Dermis microvascular lymphatic vessel endothelial cell (primary cell): ENCODE data around the gene MMRN2. TPM values are rescaled to one million over a fixed set of nuclear protein-coding genes. Genes with fewer than 3 reads are reported as not detected.
A peak's percentile ranks its signal among the peaks of the same experiment; 100 is the strongest.
"Not testable (repeated sequence)": the region's sequence is repeated elsewhere in the genome, so short reads cannot be mapped to it uniquely, and the experiment has no call there.

Experiments used
- DNase-seq, 2 donors: peaks; one replicate each; pipeline versions ENCODE4 v3.0.0 to v3.0.0-alpha.2; 2010; ENCODE audit warnings: low read depth in 2 of 2
- total RNA-seq: library from RNA; depleted of rRNA; stranded (reverse); fragments of >200 nt; gene quantifications from 2 replicates; pipeline ENCODE4 v1.2.1, GENCODE V29; 2014

The MMRN2 gene, protein sequence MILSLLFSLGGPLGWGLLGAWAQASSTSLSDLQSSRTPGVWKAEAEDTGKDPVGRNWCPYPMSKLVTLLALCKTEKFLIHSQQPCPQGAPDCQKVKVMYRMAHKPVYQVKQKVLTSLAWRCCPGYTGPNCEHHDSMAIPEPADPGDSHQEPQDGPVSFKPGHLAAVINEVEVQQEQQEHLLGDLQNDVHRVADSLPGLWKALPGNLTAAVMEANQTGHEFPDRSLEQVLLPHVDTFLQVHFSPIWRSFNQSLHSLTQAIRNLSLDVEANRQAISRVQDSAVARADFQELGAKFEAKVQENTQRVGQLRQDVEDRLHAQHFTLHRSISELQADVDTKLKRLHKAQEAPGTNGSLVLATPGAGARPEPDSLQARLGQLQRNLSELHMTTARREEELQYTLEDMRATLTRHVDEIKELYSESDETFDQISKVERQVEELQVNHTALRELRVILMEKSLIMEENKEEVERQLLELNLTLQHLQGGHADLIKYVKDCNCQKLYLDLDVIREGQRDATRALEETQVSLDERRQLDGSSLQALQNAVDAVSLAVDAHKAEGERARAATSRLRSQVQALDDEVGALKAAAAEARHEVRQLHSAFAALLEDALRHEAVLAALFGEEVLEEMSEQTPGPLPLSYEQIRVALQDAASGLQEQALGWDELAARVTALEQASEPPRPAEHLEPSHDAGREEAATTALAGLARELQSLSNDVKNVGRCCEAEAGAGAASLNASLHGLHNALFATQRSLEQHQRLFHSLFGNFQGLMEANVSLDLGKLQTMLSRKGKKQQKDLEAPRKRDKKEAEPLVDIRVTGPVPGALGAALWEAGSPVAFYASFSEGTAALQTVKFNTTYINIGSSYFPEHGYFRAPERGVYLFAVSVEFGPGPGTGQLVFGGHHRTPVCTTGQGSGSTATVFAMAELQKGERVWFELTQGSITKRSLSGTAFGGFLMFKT
- total RNA-seq: 82.2 and 108 TPM in 2 replicates

DNA sequence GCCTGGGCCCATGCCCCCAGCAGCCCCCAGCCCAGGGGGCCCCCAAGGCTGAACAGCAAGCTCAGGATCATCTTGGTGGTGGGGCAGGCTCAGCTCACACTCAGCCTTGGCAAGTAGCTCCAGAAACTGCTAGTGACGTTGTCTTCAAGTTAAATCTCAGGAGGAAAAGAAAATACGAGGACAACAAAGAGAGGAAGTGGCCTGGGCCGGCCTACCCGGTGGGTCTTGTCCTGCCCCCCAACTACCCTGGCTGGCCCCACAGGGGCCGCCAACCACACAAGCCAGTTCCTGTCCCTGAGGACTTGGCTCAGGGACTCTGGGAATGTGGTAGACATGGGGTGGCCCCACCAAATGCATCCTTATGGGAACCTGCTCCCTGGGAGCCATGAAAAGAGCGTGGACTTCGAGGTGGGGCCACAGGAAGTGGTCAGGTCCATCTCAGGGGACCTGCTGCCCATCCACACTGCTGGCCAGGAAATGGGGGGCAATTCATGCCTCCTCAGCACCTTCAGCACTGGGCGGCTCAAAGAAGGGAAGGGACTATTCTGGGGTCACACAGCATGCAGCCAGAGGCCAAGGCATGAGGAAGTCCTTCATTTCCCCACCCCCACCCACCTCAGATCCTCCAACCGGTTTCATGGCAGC is at the start of gene MMRN2:
MMRN2 (minus strand) TSS at position 145 of the 645 bp plus-strand sequence; CDS start at position 71, 74 bp downstream.
- DNase-seq: peak in 1 of 2 donors; percentile 76

DNA sequence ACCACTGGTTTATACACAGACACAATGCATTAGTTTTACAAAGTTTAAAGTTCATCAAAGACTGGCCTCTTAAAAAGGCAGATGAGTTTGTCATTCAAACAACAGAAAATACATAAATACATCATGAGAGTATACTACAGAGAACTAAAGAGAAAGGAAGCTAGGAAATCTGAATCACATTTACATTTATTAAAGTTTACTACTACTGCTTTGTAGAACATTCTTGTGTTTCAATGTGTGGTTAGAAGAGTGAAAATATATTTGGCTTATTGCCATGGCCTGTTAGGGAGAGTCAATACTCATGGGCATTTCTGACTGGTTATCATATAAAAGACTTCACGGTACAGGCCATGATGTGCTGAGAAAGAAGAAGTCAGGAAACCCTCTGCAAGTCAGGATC is 49.7 kb upstream of the MMRN2 start:
- DNase-seq: not testable (repeated sequence)

DNA sequence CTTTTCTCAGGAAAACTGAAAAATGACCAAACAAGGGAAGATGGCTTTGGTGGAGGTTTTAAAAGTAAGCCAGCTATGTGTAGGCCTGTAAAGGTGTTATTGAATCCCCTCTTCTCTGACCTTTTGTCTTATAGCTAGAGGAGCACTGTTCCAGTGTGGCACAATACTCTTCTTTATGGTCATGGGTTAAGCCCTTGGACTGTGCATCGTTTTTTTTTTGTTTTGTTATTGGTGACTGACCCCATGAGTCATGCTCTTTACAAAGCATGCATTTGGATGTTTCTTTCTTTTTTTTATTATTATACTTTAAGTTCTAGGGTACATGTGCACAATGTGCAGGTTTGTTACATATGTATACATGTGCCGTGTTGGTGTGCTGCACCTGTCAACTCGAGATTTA is 43.1 kb upstream of the MMRN2 start:
- DNase-seq: peak in 1 of 2 donors; percentile 5

DNA sequence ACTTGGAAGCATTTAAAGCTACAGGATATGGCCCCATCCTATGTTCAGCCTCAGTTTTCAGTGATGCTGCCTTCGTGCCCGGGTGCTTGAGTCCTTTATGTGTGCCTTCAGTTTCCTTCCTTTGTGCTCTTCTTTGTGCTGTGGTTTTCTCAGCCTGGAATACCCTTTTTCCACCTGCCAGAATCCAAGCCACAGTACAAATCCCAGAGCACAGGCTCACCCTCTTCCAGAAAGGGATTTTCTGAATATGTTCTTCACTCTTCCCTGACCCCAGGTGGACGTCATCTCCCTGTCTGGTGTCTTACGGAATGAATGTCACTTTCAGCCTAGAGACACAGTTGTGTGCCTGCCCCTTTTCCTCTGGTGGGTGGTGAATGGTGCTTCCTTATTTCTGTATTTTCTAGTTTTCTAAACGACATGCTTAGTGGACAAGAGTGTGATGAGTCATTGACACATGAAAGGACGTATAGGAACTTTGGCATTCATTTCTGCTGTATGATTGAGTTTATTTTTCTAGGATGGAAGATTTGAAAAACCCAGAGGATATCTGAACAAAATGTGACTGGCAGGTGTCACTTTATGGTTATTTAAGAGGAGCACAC is 42.5 kb upstream of the MMRN2 start:
- DNase-seq: not testable (repeated sequence)

DNA sequence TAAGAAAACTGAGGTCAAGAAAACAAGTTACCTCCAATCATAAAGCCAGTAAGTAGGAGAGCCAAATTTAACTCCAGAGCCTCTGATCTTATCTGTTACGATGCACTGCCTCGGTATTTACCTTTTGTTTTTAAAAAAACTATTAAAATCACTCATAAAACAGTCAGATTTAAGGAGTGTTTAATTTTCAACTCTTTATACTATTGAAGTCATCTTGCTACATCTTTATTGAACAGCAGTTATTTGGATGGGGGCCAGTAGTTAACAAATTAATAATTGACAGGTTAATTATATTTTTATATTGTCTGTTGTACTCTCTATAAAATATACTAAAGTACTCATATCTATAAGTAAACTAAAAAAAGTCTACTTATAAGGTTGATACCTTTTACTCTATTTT is 35.5 kb upstream of the MMRN2 start:
- DNase-seq: no peak

DNA sequence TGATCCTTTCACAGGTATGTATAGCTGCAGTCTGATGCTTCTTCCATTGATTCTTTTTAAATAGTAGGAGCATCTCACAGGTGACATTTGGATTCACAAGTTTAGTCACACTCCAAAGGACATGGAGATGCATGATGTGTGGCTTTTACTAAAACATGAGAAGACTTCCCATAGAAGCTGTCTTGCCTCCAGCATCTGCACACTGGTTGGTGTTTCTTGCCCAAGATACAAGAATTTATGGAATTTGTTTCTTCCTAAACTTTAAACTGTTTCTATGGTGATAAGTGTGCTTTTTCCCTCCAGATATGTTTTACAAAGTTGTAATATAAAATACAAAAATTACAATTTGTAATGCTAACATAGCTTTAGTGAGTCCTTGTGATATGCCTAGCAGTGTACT is 35.0 kb upstream of the MMRN2 start:
- DNase-seq: no peak

DNA sequence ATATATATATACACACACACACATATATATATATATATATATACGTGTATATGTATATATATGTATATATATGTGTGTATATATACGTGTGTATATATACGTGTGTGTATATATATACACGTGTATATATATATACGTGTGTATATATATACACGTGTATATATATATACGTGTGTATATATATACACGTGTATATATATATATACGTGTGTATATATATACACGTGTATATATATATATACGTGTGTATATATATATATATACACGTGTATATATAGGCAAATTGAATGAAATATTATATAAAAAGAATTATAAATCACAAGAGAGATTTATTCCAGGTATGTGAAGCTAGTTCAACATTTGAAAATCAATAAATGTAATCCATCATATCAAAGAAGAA is 33.9 kb upstream of the MMRN2 start:
- not testable (repeated sequence) for DNase-seq

DNA sequence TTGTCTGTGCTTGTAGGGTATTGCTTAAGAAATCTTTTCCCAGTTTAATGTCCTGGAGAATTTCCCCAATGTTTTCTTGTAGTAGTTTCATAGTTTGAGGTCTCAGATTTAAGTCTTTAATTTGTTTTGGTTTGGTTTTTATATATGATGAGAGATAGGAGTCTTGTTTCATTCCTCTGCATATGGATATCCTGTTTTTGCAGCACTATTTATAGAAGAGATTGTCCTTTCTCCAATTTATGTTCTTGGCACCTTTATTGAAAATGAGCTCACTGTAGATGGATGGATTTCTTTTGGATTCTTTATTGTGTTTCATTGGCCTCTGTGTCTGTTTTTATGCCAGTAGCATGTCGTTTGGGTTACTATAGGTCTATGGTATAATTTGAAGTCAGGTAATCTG is 31.1 kb upstream of the MMRN2 start:
- no peak for DNase-seq

DNA sequence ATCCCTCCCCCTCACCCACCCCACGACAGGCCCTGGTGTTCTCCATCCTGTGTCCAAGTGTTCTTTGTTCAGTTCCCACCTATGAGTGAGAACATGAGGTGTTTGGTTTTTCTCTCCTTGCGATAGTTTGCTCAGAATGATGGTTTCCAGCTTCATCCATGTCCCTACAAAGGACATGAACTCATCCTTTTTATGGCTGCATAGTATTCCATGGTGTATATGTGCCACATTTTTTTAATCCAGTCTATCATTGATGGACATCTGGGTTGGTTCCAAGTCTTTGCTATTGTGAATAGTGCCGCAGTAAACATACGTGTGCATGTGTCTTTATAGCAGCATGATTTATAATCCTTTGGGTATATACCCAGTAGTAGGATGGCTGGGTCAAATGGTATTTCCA is 27.1 kb upstream of the MMRN2 start:
- DNase-seq: not testable (repeated sequence)

DNA sequence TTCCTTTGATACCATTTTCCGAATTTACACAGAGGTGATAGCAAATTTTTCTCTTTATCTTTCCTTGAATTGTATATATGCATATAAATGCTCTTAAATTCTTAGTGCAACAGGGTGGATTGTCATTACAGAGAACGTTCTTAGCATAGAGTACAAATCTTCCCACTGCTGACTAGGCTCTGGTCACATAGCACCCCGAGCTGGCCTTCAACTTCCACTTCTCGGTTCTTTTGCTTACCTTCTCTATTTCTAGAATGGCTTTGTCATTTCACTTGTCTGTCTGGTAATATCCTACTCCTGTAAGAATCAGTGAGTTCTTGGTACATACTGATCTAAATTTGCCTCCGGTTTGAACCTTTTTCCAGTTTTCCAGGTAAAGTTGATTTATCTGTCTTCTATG is 24.3 kb upstream of the MMRN2 start:
- DNase-seq: no peak

DNA sequence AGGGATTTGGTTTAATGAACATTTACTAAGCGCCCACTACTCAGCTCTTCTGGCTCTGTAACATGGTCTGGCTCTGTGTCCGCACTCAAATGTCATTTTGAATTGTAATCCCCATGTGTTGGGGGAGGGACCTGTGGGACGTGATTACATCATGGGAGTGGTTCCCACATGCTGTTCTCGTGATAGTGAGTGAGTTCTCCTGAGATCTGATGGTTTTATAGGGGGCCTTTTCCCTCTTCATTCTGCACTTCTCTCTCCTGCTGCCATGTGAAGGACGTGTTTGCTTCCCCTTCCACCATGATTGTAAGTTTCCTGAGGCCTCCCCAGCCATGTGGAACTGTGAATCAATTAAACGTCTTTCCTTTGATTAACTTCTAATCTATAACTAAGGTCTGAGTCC is 23.6 kb upstream of the MMRN2 start:
- DNase-seq: not testable (repeated sequence)

DNA sequence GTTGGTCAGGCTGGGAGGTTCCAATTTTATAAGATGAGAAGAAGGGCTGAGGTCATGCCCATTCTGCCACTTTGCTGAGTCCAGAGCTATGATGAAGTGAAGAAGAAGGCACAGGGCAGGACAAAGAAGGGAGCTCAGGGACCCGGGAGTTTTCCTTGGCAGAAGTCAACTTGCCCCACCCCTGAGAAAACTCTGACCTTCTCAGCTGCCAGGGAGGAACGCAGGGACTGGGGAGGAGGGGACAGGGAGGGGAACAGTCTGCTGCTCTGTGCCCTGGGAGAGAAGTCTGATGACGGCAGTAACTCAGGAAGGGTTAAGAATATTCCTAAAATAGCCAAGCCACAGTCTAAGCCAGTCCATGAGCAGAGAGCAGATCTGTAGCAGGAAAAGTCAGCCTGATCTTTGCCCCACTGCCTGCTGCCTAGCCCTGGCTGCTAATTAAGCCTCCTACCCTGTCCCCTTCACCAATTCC is 22.6 kb upstream of the MMRN2 start:
- no peak for DNase-seq

DNA sequence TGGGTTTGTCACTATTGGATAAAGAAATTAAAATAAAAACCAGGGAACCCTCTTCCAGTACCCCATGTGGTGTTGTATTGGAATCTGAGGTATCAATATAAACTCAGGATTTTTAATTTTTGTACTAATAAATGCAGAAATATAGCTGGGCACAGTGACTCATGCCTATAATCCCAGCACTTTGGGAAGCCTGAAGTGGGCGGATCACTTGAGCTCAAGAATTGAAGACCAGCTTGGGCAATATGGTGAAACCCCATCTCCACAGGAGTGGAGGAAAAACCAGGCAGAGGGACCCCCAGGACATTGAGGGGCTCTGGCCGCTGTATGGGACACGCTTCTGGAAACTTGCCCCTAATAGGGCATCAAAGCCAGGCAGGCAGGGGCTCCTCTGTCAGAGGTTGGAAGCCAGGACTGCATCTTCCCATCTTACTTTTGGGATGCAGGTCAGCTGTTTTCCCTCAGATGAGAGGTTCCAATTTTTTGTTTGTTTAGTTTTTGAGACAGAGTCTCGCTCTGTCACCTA is 21.9 kb upstream of the MMRN2 start:
- no peak for DNase-seq

DNA sequence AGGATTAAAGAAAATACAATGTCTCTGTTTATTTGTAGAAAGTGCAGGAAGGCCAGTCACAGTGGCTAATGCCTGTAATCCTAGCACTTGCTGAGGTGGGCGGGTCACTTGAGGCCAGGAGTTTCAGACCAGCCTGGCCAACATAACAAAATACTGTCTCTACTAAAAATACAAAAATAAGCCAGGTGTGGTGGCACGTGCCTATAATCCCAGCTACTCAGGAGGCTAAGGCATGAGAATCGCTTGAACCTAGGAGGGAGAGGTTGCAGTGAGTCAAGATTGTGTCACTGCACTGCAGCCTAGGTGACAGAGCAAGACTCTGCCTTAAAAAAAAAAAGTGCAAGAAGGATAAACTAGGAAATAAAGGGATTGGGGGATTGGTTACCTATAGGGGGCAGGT is 21.0 kb upstream of the MMRN2 start:
- not testable (repeated sequence) for DNase-seq

DNA sequence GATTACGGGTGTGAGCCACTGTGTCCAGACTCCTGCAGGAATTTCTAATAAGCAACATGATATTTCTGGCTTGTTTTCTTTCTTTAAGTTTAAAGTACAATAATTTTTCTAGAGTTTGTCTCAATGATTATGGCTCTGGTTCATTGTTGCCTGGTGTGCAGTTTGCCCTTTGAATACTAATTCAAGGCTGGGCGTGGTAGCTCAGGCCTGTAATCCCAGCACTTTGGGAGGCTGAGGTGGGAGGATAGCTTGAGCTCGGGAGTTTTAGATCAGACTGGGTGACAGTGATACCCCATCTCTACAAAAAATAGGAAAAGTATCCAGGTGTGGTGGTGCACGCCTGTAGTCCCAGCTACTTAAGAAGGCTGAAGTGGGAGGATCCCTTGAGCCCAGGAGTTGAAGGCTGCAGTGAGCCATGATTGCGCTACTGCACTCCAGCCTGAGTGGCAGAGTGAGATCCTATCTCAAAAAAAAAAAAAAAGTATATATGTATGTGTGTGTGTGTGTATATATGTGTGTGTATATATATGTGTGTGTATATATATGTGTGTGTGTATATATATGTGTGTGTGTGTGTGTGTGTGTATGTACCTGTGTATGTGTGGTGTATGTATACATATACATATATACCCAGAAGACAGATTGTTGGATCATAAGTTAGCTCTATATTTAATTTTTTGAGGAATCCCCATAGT is 19.1 kb upstream of the MMRN2 start:
- DNase-seq: no peak

DNA sequence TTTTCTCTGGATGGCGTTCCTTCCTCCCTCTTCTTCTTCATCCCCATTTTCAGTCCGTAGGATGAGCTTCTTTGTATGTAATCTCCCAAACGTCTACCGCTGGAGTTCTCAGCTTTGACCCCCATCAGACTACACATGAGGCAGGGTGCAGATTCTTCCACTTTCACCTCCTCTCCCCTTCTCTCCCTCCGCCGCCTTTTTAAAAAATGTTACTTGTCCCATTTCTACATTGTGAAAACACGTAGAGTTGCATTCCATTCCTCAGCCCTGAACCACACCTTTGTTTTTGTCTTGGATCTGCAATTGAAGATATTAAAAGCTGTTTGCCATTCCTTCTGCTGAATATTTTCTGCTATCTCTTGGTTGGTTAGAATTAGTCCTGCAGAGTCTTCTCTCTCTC is 17.1 kb upstream of the MMRN2 start:
- no peak for DNase-seq

DNA sequence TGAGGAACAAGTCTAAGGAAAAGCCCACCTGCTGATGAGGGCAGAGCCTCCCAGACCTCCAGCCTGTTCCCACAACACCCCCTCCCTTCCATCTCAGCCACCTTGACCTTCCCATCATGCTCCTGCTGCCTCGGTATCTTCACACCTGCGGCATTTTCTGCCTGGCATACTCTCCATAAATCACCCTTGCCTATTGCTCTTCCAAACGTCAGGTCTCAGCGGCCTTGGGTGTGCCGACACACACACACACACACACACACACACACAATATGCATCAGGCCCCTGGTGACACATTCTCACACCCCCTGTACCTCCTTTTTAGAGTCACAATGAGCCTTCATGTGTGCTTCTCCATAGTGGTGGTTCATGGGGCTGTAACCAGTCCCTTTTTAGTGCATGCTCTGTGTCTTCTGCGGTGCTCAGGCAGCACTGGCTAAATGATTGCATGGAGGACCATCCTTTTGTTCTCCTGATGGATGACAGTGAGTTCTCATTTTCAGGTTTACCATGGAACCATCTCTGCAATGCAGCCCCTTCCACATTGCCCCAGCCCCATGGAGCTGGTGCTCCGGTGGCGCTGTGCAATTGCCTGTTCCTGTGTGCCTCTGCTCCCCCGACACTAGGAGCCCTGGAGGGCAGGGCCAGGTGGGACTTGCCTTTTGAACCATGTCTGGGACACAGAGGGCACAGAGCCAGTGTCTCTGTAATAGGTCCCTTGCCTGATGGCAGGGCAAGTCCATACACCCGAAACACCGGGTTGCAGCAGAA is 15.4 kb upstream of the MMRN2 start:
- no peak for DNase-seq

DNA sequence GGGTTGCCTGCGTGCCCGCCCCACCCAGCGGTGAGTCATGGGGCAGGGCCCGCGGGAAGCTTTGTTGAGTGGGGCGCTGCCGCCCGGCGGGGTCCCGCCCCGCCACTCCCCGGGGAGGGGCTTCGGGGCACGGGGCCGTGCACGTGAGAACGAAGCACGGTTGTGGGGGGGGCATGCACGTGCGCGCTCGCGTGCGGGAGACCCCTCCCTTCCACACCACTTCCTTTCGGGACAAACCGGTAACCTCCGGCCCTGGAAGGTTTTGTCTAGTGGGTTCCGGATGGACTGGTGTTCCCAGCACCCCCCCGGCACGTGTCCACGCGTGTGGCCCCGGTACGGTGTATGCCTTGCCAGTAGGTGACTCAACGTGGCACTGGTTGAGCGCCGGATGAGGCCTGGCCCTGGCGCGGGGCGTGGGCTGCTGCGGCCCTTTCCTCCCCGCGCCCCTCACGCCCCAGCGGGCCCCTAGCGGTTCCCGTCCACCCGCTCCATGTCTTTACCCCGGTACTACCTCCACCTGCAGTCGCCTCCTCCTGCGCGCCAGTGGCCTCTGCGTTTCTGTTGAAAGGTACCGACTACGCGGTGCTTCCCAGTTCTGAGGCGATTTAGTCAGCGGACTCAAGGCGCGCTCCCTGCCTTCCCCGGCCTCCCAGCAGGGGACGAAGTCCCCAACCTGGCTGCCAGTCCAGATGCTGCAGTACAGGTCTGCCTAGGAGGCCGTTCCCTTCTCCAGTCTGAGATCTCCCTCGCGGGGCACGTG is 14.0 kb upstream of the MMRN2 start:
- DNase-seq: peak; percentile 76 to 78

DNA sequence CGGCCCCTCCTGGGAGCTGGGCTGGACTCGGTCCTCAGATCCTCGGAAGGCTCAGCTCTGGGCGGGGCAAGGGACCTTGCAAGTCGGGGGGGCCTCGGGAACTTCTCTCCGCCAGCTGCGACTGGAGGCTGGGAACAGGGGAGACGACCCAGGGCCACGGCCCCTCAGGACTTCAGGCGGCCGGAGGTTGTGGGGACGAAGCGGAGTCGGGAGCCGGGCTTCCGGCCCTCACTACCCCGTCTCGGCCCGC is 13.5 kb upstream of the MMRN2 start:
- no peak for DNase-seq
